HG02973 (cell line): ENCODE data around the gene TMEM238L.

ENCODE experiments used
- ATAC-seq: cut with Tn5 transposase; IDR thresholded peaks from one replicate; pipeline ENCODE4 v1.9.1; 2021; ENCODE audit warnings: moderate library complexity; ENCODE audit not compliant: unreplicated experiment

Gene TMEM238L

GRCh38 chr17:10748531-10749181, 55.2 kb downstream of the TMEM238L start:
- ATAC-seq, result no peak

- no peak for ATAC-seq
These were observed 58.7 kb downstream of the TMEM238L start for GRCh38 chr17:10745231-10745630.
